HG03064 (cell line): Measurements from ENCODE around the gene DMD.

Experiments
- ATAC-seq: cut with Tn5 transposase; IDR thresholded peaks from one replicate; pipeline ENCODE4 v1.9.1; 2021; ENCODE audit warnings: low read depth; ENCODE audit not compliant: unreplicated experiment

The DMD gene

DNA sequence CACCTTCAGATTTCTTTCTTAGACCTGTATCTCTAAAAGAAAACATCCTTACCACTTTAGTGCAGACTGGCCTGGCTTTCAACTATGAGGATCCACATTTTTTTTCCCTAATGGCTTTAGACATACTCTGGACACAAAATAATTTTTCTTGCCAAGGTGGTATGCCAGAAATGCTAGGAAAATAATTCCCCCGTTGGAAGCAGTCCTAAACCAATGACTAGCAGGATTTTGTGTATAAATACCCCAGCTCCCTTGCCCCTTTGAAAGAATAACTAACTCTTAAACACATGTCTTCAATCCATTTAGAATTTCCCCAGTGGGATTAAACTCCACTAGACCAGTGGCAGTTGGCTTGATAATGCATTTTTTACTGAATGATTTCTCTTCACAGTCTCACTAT, 1639.0 kb downstream of the DMD start:
- no peak for ATAC-seq

DNA sequence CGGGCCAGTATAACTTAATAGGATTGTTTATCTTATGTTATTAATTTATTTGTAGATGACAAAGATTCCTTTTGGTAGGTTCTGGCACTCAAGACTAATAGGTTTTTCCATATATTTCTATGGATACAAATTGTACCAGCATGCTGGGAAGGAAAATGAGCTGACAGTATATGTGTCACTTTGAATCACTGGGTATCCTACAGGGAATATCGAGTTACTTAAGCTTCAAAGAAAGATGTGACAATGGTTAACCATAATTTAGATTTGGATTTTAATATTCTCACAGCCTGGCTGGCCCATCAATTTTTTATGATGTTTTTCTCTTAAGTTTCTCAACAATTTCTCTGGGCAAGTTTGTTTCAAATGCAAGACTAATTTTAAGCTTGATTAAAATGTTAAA, 1640.7 kb downstream of the DMD start:
- ATAC-seq: no peak

DNA sequence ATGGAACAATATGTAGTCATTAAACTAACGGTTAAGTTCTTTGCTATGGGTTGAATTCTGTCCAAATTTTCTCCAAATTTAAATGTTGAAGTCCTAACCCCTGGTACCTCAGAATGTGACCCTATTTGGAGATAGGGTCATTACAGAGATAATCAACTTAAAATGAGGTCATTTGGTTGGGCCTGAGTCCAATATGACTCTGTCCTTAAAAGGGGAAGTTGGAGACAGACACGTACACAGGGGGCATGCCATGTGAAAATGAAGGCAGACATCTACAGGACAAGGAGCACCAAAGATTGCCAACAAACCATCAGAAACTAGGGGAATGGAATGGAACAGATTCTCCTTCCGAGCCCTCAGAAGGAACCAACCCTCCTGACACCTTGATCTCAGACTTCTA, 1647.6 kb downstream of the DMD start:
- no peak for ATAC-seq

DNA sequence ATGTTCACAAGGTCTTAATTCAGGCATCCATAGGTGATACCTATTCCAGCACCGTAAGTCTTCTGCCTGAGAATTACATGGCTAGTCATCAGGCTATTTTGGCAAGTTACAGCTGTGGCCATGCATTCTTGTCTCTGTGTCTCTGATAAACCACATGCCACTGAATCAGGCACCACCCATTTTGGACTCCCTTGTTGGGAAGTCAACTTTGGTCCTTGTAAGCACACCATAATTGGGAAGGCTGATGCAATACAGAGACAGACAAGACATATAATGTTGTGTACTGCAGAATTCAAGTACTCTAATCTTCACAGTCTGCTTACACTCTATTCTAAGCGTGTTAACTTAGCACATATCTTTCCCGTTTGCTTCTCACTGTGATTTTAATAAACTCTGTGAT, 1655.8 kb downstream of the DMD start:
- no peak for ATAC-seq

DNA sequence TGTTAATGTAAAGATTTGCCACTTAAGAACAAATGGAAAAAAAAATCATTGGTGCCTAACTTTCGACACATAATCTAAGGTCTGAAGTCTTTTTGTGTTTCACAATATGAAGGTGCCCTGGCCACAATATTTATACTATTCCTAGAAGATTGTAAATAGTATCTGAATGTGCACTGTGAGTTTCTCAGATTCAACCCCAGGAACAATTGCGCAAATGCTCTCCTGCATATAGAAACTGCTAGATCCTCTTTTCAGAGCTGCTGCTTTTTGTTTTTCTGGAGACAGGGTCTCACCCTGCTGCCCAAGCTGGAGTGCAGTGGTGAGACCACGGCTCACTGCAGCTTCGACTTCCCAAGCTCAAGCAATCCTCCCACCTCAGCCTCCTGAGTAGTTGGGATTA, 1659.4 kb downstream of the DMD start:
- ATAC-seq: no peak

DNA sequence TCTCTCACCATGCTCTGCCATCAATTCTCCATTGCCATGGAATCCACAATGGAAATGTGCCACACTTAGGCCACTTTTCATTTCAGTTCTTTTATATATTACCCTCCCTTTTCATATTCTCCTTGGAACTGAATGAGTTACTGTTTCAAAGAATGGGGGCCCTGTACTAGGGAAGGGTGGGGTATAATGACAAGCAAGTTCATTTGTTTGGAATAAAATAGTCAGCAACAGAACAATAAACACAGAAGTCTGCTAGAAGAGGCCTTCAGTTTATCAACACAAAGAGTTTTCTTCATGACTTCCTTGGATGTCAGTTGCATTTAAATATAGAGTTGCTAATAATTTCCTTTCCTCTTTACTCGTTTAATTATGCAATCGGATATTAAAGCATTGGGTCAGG, 1661.2 kb downstream of the DMD start:
- no peak for ATAC-seq

DNA sequence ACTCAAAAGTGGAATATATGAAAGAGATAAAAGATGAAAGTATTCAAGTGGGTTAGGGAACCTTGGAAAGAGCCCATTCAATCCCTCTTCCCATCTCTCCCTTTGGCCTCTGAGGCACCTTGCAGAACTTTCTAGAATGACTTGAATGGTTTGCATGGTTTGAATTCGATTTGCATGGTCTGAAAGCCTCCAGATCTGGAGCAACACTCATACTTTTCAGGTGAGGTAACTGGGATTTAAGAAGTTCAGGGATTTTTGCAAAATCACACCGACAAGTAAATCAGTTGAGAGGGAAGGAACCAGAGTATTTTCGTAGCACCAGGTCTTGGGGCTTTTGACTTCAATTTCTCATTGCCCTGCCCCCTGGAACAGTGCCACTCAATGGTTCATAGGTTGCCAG, 1663.5 kb downstream of the DMD start:
- no peak for ATAC-seq

DNA sequence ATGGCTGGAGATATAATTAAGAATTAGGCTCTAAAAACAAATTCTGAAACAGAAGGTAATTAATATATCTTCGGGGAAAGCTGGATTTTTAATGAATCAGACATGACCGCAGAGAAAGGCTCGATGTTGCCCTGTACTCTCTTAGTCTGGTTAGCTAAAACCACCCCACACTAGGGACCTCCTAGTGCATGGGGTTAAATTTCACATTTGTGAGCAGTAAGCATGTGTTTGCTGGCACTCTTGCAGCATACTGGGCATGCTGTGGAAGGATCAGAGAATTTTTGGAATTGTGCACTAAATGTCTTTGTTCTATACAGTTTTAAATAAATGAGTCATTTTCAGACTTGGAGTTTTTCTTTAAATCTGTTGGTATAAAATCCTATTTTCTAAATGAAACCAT, 1663.9 kb downstream of the DMD start:
- no peak for ATAC-seq

DNA sequence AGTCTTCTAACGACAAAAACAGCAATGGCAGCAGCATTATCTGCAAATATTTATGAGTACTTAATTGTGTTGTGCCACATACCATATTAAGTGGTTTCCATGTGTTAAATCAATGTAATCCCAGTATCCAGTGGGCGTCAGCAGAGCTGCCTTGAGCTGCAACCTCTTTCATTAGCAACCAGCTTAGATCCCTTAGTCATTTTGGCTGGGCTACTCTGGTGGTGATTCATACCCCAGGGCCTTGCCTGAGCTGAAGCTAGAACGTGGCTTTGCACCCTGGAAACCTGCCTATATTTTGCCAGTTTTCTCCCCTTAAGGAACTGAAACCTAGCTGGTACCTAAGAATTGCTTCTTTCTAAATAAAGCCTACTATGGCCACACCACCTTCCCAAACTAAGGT, 1665.2 kb downstream of the DMD start:
- ATAC-seq: no peak

DNA sequence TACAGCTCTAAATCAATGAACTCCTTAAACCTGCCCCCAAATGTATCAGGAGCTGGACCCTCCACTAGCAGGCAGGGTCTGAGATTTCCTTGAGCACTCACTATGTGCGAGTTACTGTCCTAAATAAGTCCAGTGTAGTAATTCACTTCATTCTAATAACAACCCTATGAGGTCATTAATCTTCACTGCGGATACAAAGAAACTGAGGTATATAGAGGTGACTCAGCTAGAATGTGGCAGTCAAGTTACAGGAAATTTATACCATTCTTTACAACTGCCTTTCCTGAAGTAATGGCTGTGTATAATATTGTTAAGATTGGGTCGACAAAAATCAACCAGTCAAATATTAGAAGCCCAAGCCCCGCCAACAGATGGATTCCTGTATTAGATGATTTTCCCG, 1665.6 kb downstream of the DMD start:
- ATAC-seq: no peak

DNA sequence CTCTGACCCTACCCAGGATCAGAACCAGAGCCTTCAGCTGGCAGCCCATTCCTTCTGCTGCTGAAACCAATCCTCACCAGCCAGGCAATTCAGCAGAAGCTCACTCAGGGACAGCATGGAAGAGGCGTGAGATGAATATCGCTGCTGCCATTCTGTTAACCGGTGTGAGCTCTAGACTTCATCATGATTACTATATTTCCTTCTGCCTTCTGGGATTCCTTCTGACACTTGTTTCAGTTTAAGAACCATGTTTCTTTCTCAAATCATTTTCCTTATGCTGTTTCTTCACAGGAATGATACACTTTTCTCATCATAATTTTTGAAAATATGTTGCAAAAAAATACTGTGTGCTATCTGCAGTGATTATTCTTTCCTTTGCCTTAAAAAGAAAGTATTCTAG, 1666.2 kb downstream of the DMD start:
- ATAC-seq: no peak

DNA sequence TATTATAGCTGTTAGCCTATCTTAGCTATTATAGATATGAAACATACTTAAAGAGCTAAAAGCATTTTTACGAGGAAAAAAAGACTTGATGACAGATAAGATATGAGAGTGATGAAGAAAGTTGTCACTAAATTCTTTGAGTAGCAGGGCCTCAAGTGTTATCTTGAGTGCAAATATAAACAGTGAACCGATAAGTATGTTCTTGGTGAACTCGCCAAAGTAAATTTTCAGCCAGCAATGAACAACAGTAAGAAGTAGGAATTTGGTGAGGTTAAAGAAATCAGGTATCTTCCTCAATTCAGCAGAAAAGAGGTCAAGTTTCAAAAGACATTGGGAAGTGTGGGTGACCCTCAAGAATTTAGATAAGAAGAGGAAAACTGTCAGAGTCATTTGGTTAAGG, 1667.7 kb downstream of the DMD start:
- no peak for ATAC-seq

DNA sequence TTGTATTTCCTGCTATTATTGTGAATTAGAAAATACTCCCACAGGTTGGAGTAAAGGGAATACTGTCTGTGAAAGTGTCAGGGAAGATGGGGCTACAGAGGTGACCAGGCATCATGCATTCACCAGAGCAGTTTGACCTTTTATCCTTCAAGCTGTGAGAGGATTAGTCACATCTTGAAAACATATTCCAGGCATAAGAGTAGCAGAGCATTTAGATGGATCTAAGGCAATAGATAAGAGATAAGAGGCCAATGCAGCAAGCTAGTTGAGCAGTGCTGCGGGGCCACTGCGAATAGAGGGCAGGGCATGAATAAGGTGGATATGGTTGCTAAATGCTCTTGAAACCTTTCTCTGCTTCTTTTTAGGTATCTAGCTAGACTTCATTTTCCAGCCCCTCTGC, 1668.8 kb downstream of the DMD start:
- ATAC-seq: no peak

DNA sequence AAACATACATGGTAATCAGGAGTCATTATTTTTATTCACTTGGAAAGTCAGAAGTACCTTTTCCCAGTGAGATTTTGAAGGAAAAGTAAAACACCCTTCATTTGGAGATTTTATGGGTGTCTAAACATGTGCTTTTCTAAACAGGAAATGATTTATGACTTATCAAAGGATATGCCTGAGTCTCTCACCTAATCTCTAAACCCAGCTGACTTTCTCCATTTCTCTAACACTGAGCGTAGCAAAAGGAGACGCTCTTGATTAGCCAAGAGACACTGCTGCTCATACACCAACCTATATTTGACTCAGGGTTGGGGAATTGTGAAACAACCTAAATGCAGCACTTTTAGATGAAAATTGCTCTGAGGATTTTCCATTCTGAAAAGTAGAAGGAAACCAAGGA, 1671.0 kb downstream of the DMD start:
- no peak for ATAC-seq

DNA sequence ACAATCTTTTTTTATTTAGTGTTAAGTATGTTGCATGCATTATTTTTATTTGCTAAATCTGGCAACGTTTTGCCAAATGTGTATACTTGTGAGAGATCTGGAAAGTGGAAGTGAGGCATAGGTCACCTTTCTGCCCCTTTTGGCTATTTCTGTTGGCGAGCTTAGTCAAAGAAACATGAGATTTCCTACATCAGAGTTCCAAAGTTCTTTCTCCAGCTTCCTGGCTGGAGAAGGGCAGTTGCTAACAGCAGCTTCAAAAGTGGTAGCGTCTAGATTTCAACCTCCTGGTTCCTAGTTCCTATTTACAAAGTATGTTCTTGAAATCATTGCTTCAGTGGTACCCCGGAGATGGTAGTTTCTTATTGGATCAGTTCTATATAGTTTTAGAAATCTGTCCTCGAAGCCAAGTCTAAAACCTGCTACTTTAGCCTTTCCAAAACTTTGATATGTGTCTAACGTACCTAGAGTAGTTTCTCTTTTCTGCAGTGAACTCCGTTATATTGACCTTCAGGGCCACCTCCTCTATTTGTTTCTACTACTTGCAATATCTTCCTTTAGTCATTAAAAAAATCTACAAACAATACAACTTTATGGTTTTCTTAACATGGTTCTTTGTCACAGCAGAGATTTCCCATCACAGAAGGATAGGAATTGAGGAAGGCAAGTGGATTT, 1683.8 kb downstream of the DMD start:
- no peak for ATAC-seq

DNA sequence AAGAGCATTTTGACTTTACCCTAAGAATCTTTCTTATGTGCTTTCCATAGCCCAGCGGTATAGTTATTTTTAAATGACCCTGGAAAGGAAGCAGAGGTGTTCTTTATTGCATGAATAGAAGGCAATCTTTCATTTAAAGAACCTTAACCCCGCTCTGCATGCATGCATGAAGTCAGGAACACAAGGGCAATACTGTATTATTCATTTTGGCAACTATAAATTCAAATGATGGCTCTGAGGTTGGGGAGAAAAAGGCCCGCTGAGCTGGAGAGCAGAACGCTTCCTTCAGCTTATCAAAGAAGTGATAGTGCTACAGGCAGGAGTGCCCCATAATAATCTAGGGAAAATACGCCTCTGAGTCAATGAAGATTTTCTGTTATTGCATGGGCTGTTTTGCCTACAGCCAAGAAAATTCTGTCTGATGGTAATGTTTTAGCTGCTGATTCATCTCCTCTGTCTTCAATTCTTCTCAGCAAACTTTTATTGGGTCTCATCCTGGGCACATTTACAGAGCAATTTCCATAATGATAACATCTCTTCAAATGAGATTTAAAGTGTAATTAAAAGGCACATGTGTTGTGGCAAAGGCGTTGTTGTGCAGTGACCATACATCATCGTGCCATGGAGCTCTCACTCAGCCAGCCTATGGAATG, 1687.3 kb downstream of the DMD start:
- ATAC-seq: no peak

DNA sequence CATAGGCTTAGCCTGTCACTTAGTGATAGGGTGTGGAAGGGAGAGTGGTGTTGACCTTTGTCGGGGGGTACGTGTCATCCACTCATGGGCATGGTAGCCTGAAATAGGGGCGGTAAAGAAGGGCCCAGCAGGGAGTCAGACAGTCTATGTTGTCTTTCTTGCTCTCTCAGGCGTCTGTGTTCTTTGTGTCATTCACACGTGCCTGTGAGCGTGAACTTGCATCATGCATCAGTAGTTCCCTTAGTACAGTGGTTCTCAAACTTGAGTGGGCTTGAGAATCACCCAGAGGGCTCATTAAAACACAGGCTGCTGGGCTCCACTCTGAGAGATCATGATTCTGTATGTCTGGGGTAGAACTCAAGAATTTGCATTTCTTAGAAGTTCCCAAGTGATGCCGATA, 1688.6 kb downstream of the DMD start:
- ATAC-seq: no peak

DNA sequence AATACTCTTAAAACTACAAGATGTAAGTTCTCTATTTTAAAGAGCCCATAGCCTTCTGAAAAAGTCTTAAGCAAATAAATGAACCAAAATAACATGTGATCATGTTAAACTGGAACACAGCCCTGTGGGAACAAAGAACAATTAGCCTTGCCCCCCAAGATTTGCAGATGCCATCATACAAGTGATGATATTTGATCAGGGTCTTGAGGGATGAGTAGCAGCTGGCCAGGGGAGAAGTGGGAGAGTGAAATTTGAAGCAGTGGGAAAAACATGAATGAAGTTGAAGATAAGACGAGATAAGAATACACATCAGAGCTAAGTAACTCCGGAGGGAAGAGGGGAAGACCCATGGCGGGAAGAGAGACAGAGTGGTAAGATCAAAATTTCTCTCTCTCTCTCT, 1689.4 kb downstream of the DMD start:
- ATAC-seq: no peak

DNA sequence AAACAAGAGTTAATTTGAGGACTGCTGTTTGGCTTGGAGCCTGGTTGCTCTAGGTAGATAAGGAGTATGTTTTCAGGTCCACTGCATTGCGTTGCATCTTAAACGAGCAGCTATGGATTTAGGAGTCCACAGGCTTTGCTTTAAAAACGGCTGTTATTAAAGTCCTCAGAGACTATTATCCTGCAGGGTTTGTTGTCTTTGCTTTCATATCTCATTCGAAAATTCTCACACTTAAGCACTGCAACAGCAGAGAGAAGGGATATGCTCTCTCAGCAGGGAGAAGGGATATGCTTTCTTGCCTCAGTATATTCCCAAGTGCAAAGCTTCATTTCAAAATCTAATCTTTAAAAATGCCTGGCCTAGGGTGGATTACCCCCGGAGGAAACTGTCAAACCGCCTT, 1694.8 kb downstream of the DMD start:
- no peak for ATAC-seq

DNA sequence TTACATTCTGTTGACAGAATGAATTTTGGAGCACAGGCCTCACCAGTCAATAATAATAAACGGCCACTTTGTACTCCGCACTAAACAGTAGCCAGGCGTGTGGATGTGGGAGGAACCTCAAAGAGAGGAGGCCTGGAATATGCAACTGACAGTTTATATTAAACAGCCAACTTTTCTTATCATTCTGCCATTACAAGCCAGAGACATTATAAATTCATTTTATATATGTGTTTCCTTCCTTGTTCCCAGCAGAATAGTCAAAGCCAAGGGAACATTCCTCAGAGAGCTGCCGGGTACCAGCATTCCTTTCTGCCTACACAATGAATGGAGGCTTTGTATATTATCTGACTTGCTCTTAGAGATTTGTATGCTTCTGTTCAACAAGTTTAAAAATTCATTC, 1703.0 kb downstream of the DMD start:
- no peak for ATAC-seq

DNA sequence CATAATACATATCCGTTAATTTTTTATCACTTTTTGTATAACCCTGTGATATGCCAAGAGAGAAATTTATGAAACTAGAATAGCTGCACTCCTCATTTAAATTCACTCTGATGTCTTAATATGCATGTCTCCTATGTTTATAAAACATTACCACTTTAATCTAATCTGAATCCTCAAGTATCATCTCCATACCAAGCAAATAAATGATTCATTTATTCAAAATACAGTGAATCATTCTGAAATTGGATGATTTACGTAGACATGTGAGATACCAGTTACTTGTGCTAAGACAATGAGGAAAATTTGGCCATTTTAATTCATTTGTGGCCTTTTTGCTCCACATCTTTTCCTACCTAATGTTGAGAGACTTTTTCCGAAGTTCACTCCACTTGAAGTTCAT, 1704.4 kb downstream of the DMD start:
- ATAC-seq: no peak

DNA sequence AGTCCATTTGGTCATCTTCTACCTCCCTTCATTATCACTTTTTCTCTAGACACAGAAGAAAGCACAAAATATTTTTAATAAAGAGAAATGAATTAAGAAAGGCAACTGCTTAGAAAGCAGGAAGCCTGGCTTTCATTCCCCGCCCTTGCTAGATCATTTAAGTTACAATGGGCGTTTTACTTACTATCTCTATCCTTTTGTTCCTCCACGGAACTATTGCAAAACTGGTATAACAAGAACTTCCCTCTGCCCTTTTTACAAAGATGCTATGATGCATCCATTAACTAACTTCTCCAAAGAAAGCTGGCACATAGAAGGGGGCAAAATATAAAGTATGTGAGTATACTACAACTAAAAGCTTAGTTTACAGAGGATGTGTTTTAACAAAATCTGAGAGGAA, 1705.0 kb downstream of the DMD start:
- ATAC-seq: no peak

DNA sequence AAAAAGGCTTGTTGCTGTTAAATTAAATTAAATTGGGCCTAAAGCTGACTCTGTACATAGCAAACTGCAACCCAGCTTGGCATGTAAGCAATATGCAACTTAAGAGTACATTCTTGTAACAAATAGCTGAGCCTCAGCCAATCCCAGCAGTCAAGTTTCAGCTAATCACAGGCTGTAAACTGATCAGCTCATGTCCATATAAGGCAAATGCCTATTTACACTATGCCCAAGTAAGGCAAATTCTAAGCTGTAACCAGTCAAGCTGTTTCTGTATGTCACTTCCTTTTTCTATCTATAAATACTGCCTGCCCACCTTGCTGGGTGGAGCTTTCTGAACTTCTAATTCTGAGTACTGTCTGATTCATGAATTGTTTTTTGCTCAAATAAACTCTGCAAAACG, 1710.4 kb downstream of the DMD start:
- ATAC-seq: no peak
